IPS-NIHi7 (cell line): ENCODE measurements around the gene RPP21.

ENCODE experiments used
- DNase-seq: peaks from one replicate; pipeline ENCODE4 v3.0.0; 2012; ENCODE audit warnings: mixed read lengths; ENCODE audit errors: extremely low spot score

Gene RPP21

GRCh38 chr6:30344868-30345671 is at the start of gene RPP21:
TSS of gene RPP21 (plus strand) at chr6:30345156. CDS start at chr6:30345172, 16 bp downstream.
- DNase-seq: peak; percentile 98

- DNase-seq: no peak
Measured at GRCh38 chr6:30295837-30296236, 49.1 kb upstream of the RPP21 start.

GRCh38 chr6:30304002-30304401 is 41.0 kb upstream of the RPP21 start:
- no peak for DNase-seq

- peak; percentile 31 for DNase-seq
Measured at GRCh38 chr6:30311101-30311500, 33.9 kb upstream of the RPP21 start.

GRCh38 chr6:30311671-30312070 is 33.3 kb upstream of the RPP21 start:
- DNase-seq: no peak

- no peak for DNase-seq
Measured at GRCh38 chr6:30312266-30312665, 32.7 kb upstream of the RPP21 start.

- no peak for DNase-seq
Measured at GRCh38 chr6:30312676-30313321, 32.2 kb upstream of the RPP21 start.

GRCh38 chr6:30315156-30315555 is 29.8 kb upstream of the RPP21 start:
- DNase-seq: no peak

GRCh38 chr6:30317913-30318589 is 26.9 kb upstream of the RPP21 start:
- no peak for DNase-seq

- DNase-seq: peak; percentile 20
Measured at GRCh38 chr6:30319146-30319835, 25.7 kb upstream of the RPP21 start.

DNA sequence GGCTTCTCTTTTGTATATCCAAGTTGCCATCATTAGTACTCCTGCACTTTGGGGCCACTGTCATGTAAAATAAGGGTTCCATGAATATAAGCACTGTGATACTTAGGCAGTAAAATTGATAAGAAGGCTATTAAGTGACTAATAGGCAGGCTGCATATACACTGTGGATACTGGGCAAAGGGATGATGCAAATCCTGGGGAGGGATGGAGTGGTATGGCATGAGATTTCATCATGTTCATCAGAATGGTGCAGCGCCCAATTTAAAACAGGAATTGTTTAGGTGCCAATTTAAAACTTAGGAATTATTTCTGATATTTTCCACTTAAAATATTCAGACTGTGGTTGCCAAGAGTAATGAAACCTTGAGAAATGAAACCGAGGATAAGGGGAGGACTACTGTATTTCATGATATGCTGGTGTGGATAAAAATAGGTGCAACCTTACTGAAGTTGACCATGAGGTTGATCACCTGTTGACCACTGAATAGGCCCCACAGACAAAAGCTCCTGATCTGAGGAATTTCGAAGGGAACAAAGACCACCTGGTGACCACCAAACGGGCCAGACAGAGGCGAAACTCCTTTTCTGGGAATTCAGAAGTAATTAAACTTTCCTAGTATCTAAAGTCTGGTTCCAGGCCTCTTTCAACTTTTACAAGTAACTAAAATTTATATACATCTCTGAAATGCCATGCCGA is 23.1 kb upstream of the RPP21 start:
- DNase-seq: no peak

DNA sequence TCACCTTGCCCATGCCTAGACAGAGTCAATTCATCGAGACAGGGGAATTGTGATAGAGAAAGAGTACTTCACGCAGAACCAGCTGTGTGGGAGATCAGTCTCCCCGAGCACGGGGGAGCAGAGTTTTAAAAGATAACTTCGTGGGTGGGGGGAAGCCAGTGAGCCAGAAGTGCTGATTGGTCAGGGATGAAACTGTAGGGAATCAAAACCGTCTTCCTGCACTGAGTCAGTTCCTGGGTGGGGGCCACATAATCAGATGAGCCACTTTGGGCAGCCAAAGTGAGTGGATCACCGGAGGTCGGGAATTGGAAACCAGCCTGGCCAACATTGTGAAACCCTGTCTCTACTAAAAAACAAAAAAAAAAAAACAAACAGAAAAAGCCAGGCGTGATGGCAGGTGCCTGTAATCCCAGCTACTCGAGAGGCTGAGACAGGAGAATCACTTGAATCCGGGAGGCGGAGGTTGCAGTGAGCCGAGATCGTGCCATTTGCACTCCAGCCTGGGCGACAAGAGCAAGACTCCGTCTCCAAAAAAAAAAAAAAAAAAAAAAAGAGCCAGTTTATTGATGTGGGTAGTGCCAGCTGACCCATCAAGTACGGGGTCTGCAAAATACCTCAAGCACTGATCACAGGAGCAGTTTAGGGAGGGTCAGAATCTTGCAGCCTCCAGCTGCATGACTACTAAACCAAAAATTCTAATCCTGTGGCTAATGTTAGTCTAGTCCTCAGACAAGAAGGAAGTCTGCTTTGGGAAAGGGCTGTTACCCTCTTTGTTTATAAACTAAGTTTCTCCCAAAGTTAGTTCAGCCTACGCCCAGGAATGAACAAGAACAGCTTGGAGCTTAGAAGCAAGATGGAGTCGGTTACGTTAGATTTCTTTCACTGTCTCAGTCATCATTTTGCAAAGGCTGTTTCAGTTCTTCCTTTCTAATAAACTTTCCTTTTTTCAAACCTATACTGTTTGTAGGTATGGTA is 22.1 kb upstream of the RPP21 start:
- no peak for DNase-seq

DNA sequence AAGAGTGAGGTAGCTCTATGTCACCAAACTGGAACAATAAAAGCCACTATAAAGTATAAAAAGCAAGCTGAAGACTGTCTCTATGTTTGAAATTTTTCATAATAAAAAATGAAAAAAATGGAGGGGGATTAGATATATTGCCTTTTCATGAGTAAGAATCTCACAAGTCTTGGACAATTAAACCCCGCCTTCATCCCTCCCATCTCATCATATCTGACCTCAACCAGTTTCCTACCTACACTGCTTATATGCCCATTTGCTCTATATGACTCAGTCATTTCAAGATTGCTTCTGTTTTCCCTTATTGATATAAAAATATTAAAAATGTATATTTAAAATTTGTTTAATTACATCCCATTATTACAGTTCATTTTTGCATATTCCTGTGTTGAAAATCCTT is 21.1 kb upstream of the RPP21 start:
- no peak for DNase-seq

DNA sequence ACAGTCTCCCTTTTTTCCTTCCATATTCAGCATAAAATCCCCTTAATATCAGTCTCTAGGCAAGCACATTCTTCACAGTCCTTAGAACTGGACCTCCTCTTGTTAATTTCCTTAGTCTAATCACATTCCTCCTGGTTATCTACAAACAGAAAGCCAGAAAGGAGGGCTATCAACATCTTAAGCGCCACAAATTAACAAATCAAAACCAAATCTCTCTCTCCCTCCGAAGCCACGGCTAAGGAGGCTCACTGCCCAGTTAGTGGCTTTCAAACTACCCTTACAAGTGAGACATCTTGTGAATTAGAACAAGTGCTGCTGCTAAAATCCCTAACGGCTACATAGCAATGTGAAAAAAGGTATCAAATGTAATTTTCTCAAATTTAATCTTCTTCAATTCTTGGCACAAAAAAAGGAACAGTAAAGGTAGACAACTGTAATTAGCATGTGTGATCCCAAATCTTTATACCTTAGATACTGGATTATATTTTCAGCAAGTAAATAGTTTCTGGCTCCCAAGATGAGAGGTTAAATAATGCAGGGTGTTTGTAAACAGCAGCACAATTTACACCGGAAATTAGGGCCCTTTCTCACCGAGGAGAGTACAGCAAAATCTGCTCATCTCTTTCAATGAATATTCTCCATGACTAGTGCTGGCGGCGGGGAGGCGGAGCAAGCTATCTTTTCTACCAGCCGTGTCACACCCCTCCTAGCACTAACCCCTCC is 19.6 kb upstream of the RPP21 start:
- no peak for DNase-seq

- peak; percentile 85 for DNase-seq
Measured at GRCh38 chr6:30325873-30326525, 19.0 kb upstream of the RPP21 start.

DNA sequence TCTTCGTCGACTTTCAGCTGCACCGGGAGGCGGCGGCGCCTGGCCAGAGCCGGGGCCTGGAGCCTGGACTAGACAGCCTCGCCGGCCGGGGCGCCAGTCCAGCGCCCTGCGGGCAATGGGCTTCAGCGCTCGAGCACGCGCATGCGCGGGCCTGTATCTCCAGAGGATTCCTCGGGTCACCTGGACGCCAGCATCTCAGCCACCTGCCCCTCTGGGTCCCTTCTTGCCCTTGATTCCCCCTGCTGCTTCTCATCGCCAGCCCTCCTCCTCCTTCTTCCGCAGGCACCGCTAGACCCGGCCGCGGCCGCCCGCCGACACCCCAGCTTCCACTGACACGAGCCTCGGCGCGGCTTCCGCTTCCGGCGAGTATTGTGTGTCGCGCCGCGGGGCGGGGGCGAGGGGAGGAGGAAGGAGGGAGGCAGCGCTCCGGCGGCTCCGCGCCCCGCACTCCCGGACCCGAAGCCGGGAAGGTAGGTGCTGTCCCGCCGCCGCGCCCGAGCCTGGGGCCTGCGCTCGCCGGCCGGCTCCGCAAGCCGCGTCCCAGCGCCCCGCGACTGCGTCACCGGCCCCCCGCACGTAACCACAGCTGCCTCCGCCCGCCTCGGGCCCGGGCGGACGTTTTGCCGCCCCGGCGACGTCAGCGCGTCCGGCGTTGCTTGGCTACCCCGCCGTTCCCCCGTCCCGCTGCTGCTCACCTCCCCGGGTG is 18.3 kb upstream of the RPP21 start, which contains the start of gene TRIM39:
TRIM39 (plus strand) TSS at position 402 of the 706 bp plus-strand sequence. CDS start 2,391 bp downstream, outside the sequence.
- DNase-seq: peak; percentile 83

GRCh38 chr6:30327232-30327746 is 17.7 kb upstream of the RPP21 start:
- DNase-seq: no peak

DNA sequence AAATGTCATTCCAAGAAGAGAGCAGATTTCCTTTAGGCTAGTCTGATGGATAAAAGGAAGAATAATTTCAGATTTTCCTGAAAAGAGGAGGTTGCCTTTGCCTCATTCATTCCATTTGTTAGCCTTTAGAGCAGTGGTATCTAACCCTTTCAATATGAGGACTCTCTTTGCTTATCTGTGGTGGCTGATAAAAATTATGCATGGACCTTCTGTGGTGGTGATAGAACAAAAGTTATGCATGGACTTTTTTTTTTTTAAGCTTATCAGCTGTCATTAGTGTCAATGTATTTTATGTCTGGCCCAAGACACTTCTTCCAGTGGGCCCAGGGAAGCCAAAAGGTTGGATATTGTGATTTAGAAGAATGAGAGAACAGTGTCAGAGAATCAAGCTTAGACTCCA is 16.6 kb upstream of the RPP21 start:
- DNase-seq: no peak
